Renal cortex interstitium (tissue), 11 donors: ENCODE measurements around the gene AGXT. TPM values are rescaled to one million over a fixed set of nuclear protein-coding genes. Genes with fewer than 3 reads are reported as not detected.

ENCODE experiments used
- DNase-seq, 11 donors: peaks; one replicate each; pipeline ENCODE4 v3.0.0-alpha.2; 2013; ENCODE audit warnings: low read depth in 9 of 11, low spot score in 4 of 11; ENCODE audit errors: extremely low read depth in 1 of 11
- polyA plus RNA-seq, 3 donors: library from polyadenylated mRNA; unstranded; fragments of 120-200 nt; gene quantifications; one replicate each; pipeline ENCODE4 v1.2.1, GENCODE V29; 2013; ENCODE audit not compliant: insufficient read length in 3 of 3

Gene AGXT
- polyA plus RNA-seq, 3 donors = 0.15 to 0.17 TPM; not detected in 1

GRCh38 chr2:240919786-240920782, 51.5 kb downstream of the AGXT start:
- DNase-seq = no peak

GRCh38 chr2:240920783-240921231, 52.2 kb downstream of the AGXT start:
- no peak for DNase-seq

DNA sequence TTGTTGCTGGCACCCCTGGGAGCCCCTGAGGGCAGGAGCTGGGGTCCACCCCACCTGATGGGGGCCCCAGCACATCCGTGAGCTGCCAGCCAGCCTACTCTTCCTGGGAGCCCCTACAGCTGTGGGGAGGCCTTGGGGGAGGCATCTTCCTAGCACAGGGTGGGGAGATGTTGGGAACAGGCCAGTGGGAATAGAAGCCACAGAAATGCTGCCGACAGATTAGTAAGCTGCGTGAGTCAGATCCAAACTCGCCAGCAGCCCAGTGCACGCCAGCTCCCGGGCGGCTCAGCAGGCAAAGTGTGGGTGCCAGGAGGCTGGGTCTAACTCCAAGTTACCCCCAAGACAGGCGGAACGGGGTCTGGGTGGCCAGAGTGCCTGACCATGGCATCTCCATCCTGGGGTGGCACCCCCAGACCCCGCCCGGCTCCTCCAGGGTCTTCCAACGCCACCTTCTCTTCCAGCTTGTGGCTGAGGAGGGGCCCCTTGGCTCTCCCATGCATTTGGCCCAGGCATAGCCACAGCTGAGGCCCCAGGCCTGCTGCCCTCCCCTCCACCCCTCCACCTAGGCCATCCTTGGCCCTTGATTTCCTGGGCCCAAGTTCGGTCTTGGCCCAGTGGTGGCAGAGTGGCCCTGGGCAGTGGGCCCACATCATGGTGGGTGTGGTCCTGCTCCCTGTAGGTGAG, 52.8 kb downstream of the AGXT start:
- DNase-seq = no peak

DNA sequence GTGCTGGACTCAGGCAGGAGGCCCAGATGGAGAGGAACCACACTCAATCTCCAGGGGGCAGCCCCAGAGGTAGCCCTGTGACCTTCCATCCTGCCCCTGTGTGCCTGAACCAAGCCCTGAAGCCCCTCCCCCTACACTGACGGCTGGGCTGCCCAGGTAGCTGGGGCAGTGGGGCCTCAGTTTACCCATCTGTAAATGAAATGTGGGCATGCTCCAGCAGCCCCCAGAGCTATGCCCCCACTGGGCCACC, 53.3 kb downstream of the AGXT start:
- no peak for DNase-seq

DNA sequence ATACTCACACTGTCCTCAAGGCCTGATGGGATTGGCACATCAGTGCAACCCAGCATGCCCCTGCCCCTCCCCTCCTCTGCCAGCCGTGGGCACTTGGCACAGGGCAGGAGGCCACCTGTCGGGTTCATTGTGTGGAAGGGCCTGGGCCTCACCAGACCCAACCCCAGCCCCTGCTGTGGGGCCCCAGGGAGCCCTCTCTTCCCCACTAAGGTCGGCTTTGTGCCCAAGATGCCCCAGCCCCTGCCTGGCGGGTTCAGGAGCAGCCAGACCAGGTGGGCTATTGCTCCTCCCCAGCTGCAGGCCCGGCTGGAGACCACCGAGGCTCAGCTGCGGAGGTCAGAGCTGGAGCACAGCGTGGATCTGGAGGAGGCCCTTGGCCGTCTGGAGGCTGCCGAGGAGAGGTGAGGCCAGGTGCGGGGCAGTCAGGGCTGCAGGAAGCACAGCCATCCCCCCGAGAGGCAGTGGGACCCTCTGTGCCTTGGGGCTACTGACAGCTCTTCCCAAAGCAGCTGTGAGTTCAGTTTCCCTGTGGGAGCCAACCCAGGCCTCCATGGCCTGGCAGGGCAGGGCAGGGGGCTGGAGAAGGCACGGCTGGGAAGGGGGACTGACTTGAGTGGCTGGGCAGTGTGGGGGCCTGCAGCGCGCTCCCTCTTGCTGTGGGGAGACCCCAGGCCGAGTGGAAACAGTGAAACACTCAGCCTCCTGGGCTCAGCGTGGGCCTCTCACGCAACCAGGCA, 53.8 kb downstream of the AGXT start:
- no peak for DNase-seq

- DNase-seq = no peak
These were observed 54.4 kb downstream of the AGXT start for GRCh38 chr2:240922982-240923537.

DNA sequence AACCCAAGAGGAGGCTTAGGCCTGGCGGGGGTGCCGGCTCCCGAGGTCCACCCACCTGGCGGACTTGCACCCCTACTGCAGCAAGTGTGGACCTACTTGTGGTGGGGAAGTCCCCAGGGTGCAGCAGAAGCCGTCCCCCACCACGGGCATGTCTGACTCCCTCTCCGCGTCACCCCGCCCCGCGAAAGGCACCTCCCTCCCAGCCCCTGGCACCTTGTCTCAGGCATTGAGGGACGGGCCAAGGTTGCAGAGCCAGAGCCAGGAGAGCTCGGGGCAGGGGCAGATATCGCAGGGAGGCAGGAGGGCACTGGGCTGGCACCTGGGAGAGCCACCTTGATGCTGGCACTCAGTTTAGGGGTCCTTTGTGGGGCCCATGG, 56.6 kb downstream of the AGXT start:
- DNase-seq = no peak

DNA sequence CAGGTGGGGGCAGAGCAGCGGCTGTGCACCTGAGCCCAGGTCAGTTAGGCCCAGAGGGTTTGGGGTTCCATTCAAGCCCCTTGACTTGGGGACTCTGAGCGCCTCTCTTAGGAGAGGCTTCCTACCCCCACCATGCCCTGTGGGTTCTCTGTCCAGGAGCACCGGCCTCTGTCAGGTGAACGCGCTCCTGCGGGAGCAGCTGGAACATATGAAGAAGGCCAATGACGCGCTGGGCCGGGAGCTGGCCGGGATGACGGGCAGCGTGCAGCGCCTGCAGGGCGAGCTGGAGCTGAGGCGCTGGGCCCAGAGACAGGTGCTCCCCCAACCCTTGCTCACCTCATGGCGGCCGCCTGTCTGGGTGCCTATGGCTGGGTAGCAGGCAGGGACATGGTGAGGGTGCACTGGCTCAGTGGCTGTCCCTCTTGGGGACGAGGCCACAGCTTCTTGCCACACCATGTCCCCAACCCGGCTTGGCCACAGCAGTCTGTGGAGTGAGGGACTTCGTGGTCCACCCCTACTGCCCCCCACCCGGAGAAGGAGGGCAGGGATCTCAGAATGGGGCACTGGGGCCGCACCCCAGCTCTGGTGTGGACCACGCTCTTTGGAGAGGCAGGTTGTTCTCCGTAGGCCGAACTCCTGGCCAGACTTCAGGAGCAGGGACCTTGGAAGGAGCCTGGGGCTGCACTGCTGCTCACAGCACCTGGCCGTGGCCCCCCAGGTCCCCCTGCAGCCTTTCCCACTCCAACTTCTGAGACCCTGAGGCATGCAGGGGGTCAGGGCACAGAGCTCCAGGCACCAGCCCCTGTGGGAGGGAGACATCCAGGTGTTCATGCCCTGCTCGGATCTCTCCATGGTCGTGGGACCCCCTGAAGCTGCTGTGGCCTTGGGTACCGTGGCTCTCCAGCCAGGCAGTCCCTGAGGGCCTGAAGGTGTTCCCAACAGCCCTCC, 57.2 kb downstream of the AGXT start:
- no peak for DNase-seq

GRCh38 chr2:240926516-240927389, 58.1 kb downstream of the AGXT start:
- no peak for DNase-seq

DNA sequence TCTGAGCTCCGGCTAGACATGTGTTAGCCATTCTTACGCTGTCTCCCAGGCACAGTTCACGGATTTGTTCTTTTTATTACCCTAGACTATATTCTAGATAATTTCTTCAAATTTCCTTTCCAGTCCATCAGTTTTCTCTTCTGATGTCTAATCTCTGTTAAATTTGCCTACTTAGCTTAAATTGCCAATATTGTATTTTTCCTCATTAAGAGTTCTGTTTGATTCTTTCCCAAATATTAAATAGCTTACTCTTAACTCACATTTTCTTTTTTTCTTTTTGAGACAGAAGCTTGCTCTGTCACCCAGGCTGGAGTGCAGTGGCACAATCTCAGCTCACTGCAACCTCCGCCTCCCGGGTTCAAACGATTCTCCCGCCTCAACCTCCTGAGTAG, 58.8 kb downstream of the AGXT start:
- no peak for DNase-seq

- no peak for DNase-seq
These were observed 60.1 kb downstream of the AGXT start for GRCh38 chr2:240928476-240929363.

- DNase-seq = no peak
These were observed 60.9 kb downstream of the AGXT start for GRCh38 chr2:240929364-240930095.
